SKM-1 treated with dmso at 0.1 percent for 144 hours (cell line): ENCODE data around the gene MMP2.

Experiments
- DNase-seq: peaks from one replicate; lab custom pipeline; 2025; ENCODE audit not compliant: unreplicated experiment; lab: John Stamatoyannopoulos, UW

MMP2 gene

DNA sequence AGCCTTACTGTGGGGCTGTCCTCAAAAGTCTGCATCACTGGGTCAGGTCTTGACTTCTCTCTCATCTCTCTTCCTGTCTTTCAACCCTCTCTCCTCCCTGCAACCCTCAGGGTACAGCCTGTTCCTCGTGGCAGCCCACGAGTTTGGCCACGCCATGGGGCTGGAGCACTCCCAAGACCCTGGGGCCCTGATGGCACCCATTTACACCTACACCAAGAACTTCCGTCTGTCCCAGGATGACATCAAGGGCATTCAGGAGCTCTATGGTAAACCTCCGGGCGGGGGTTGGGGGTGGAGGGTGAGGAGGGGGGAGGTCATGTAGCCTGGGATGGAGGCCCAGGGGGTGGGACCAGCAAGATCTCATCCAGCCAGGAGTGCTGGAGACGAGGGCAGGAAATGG lies 12.7 kb downstream of the MMP2 start:
- DNase-seq, result no peak

DNA sequence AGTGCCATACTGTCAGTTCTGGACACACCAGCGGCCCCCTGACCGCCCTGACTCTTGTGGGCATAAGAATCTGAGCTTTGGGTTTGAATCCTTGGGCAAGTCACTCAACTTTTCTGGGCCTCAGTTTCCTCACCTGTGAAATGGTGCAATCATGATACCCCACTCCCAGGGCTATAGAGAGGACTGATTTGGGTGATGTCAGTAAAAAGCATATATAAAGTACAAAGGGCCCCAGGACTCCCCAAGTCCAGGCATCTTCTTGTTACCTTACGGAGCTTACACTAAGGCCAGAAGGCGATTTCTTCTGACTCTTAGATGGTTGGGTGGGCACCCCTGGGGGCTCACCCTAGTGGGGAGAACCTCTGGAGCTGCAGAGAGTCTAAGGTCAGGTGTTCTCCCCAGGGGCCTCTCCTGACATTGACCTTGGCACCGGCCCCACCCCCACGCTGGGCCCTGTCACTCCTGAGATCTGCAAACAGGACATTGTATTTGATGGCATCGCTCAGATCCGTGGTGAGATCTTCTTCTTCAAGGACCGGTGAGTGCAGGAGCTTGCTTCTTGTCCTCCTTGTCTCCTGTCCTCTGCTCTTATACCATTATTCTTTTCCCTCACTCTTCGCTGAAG lies 13.9 kb downstream of the MMP2 start:
- DNase-seq, result no peak

DNA sequence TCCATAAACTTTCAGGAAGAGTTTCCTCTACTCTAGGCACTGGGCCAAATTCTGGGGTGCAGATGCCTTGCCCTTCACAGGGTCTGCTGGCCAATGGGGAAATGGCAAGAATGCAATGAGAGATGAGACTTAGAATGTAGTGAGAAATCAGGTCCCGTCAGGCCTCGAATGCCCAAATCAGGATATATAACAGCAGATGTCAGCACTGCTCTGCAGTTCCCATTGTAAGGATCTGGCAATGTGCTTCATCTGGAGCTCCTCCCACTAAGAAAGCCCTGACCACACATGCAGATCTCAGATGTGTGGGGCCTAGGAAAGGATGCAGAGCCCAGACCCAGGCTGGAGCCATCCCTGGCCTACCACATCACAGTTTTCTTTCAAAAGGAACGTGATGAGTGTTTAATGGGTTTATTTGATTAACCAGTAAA lies 16.0 kb downstream of the MMP2 start:
- DNase-seq, result no peak

DNA sequence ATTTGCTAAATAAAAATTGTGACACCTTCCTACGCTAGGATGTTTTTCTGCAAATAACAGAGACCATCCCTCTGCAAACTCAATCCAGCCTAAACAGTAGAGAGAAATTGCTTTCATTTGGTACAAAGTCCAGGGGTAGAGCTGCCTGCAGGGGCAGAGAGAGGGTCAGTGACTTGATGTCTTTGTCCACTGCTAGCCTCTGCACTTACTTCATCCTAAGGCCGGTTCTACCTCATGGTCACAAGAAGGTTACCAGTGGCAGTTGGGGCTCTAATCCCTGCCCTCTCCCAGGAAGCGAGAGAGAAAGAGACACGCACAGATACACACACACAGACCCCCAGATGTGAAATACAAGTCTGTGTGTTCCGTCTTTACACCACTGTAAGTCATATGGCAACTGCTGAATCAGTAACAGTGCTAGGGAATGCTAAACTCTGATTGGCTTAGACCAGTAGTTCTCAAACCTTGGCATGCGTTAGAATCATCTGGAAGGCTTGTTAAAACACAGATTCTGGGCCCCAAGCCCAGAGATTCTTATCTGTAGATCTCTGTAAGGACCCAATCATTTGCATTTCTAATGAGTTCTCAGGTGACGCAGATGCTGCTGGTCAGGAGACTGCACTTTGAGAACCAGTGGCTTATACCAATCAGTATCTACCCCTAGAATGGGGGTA lies 16.8 kb downstream of the MMP2 start:
- no peak for DNase-seq

DNA sequence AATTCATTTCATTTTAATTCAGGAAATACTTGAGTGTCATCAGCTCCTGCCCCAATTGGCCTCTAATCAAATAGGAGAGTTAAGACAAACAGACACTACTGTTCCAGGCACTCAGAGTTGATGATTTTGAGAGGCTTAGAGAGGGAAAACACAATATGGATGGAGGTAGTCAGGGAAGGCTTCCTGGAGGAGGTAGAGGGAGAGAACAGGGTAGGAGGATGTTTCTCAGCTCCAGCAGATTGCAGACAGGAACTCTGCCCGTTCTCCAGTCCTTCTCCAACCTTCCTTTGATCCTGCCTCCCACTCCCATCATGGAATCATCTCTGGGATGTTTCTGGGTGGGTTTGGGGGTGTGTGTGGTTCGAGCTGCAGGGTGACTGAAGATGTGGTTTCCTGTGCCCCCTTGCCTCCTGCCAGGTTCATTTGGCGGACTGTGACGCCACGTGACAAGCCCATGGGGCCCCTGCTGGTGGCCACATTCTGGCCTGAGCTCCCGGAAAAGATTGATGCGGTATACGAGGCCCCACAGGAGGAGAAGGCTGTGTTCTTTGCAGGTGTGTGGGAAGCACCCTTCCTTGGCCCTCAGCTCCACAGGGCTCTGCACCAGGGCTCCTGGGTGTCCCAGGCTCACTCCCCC lies 17.6 kb downstream of the MMP2 start:
- no peak for DNase-seq

DNA sequence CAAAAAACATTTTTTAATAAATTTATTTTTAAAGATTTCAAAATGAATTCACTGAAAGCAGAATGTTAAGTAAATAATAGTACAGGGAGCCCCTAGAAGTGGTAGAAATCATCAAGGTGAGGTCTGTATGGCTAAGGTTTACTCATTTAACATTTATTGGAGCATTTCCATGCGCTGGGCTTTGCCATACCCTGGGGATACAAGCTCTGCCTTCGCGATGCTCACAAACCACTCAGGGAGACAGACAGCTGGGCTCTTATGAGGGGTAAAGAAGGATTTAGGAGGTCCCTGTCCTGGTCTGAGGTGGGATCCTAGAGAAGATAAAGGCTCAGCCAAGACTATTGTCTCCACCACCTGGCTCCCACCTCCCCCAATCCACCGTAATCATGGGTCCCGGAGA lies 18.6 kb downstream of the MMP2 start:
- DNase-seq, result no peak

DNA sequence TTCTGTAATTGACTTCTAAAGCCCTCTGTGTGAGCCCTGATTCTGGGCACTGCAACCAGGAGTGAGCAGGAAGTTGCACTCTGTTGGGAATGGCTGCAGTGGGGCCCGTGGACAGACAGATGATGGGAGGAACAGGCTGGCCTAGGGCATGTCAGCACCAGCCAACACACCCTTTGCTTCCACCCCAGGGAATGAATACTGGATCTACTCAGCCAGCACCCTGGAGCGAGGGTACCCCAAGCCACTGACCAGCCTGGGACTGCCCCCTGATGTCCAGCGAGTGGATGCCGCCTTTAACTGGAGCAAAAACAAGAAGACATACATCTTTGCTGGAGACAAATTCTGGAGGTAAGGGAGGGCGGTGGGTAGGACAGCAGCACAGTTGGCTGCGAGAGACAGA lies 19.1 kb downstream of the MMP2 start:
- DNase-seq, result no peak

DNA sequence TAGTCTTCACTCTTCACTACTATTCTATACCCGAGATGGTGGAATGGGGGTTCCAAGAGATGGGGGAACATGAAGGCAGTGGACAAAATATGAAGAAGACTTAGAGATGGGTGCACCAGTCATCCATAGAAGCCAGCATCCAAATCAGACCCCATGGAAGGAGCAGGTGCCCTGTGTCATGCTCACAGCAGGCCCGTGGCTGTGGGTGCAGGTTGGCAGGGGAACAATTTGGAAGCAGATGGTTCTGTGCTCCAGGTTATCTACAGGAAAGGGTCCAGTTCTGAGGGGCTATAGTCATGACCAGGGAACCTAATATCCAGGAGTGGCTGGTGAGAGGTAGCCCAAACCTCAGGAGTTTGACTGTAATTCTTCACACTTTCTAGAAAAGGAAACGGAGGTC lies 20.3 kb downstream of the MMP2 start:
- no peak for DNase-seq

DNA sequence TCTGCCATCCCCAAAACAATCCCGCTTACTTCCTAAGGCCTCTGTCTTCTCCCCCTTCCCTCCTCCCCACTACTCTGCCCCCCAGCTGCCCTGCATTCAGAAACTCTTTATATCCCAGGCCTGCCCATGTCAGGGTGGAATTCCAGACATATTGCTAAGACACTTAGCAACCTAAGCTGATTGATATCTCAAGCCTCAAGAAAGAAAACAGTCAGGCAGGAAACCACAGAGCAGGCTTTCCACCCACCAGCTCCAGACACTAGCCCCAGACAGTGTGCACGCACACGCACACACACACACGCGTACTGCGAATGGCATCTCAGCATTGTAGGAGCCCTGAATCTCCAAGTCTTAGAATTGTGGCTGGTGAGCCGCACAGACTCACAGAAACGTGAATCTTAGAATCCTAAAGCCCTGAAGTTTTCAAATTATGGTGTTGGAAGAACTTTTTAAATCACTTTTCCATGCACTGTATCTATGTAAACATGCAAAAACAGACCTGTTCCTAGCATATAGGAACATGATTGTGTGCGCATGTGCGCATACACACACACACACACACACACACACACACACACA lies 21.0 kb downstream of the MMP2 start:
- DNase-seq, result no peak

DNA sequence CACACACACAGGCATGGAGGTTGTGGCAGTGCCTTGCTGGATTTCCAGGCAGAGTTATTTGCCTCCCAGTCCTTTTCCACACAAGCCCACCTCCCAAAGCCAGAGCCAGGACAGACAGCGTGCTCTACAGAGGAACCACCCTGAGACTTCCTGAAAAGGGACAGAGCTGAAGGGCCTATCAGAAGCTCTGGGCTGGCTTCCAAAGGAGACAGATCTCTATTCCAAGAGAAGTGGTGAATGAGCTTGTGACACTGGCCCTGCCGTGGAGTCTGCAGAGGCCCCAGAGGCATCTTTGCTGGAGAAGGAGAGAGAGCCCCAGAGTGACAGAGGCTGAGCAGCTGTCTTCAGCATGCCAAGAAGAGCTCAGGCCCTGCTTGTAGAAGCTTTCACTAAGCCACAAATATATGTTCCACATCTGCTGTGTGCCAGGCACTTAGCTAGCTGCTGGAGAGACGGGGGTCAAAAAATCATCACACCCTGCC lies 21.6 kb downstream of the MMP2 start:
- DNase-seq, result peak; percentile 14

DNA sequence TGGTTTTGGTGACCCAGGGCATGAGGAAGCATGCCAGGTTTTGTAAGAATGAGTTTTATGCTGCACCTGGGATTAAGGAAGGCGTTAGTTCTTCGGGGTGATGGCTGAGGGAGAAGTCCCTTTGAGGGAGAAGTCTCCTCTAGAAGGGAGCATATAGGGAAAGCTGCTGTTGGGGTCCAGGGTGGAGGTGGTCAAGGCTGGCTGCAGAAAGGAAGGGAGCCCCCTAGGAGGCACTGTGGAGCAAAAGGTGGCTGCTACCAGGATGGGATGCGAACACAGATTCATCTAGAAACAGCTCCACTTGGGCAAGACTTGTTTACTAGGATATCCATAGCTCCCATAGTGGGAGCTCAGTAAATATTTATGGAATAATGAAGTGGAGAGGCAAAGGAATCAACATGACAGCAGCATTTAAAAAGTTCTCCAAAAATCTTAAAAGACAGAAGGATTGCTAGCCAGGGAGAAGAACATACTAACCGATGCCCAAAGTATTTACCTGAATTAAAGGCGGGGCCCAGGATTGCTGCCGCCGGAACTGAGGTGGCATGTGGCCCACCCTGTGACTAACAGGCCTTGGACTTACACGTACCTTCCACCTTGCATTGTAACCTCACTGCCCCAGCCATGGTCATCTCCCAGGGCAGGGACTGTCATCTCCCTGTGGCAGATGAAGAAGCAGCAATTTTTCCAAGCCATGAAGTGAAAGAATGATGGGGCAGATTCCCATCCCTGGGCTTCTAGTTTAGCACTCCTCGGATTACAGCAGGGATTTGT lies 22.7 kb downstream of the MMP2 start:
- DNase-seq, result no peak

DNA sequence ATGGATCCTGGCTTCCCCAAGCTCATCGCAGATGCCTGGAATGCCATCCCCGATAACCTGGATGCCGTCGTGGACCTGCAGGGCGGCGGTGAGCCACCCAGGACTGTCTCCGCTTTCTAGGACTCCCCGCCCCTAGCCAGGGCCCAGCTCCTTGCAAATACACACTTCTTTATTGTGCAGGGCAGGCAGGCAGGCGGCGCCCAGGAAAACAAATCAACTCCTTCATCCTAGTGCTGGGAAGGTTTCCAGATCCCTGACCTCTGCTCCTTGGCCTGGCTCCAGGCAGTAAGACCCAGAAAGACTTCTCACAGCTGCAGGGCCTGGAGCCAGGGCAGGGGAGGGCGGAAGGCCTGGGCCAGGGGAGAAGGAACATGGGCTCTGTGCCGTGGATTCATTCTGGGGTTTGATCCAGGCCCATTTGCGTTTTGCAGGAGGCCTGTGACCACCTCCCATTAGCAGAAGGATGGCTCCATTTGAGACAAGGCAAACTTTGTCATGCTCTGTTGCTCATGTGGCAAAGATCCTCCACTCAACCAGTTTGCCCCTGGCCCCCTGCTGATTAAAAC lies 23.9 kb downstream of the MMP2 start:
- DNase-seq, result no peak

DNA sequence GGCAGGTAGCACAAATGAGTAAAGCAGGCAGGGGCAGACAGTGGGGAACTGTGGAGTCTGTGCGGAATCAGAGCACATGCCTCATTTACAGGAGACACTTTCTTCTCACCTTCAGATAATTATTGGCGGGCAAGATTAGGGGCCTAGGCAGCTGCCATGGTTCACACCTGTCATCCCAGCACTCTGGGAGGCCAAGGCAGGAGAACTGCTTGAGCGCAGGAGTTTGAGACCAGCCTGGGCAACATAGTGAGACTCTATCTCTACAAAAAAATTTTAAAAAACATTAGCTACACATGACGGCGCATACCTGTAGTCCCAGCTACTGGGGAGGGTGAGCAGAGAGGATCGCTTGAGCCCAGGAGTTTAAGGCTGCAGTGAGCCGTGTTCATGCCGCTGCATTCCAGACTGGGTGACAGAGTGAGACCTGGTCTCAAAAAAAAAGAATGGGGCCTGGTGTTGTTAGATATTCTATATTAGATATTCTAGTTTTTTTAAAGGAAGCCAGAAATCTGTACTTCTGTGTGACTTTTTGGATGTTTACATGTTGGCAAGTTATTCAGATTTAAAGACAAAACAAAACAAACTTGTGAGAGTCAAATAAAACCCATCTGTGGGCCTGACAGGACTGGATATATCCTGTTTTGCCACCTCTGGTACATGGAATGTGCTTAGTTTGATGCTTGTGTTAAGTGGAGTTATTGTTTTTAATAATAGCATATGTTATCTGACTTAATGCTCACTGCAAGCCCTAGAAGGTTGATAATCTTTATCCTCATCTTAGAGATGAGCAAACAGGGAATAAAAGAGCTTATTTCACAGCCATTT lies 24.9 kb downstream of the MMP2 start:
- DNase-seq, result no peak

DNA sequence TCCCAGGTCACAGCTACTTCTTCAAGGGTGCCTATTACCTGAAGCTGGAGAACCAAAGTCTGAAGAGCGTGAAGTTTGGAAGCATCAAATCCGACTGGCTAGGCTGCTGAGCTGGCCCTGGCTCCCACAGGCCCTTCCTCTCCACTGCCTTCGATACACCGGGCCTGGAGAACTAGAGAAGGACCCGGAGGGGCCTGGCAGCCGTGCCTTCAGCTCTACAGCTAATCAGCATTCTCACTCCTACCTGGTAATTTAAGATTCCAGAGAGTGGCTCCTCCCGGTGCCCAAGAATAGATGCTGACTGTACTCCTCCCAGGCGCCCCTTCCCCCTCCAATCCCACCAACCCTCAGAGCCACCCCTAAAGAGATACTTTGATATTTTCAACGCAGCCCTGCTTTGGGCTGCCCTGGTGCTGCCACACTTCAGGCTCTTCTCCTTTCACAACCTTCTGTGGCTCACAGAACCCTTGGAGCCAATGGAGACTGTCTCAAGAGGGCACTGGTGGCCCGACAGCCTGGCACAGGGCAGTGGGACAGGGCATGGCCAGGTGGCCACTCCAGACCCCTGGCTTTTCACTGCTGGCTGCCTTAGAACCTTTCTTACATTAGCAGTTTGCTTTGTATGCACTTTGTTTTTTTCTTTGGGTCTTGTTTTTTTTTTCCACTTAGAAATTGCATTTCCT lies 26.5 kb downstream of the MMP2 start:
- no peak for DNase-seq

DNA sequence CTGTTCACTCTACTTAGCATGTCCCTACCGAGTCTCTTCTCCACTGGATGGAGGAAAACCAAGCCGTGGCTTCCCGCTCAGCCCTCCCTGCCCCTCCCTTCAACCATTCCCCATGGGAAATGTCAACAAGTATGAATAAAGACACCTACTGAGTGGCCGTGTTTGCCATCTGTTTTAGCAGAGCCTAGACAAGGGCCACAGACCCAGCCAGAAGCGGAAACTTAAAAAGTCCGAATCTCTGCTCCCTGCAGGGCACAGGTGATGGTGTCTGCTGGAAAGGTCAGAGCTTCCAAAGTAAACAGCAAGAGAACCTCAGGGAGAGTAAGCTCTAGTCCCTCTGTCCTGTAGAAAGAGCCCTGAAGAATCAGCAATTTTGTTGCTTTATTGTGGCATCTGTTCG lies 27.1 kb downstream of the MMP2 start:
- no peak for DNase-seq

DNA sequence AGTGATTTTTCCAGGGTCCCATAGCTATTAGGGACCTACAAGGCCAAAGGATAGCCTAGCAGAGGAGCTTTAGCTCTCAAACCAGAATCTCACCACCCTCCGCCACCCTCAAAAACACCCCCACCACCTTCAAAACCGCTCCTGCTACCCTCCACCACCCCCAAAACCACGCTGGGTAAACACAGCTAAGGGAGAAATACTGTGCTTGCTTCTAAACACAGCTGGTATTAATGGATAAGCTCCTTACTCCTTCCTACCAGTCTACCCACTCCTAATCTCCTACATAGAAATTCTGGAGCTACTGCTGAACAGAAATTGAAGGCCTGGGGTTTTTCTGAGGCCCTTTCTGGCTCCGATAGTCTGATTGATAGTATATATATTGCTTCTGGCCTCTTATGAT lies 27.7 kb downstream of the MMP2 start:
- no peak for DNase-seq

DNA sequence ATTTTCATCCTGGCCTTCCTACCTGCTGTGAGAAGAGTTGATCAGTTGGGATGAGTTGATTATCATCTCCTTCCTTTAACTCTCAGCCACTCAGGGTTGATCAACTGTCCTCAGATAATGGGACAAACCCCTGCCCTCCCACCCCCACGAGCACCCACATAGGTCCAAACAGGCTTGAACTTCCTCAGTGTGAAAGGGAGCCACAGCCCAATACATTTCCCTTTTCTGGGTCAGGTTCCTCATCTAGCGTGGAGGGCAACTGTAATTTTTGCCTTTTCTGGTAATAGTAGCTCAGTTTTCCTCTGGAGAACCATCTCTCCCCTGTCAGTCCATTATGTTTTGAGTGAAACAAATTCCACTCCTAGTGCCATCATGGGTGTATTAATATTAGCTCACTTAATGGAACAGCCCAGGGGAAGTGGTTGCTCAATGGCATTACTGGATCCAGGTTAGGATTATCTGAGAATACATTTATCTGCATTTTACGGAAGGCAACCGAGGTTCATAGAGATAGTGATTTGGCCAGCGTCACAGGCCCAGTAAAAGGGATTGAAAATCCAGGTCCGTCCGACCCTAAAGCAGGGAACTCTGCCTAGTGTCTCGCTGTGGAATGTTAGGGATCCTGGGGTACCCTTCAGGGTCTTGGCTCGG lies 29.4 kb downstream of the MMP2 start:
- DNase-seq, result peak; percentile 46

DNA sequence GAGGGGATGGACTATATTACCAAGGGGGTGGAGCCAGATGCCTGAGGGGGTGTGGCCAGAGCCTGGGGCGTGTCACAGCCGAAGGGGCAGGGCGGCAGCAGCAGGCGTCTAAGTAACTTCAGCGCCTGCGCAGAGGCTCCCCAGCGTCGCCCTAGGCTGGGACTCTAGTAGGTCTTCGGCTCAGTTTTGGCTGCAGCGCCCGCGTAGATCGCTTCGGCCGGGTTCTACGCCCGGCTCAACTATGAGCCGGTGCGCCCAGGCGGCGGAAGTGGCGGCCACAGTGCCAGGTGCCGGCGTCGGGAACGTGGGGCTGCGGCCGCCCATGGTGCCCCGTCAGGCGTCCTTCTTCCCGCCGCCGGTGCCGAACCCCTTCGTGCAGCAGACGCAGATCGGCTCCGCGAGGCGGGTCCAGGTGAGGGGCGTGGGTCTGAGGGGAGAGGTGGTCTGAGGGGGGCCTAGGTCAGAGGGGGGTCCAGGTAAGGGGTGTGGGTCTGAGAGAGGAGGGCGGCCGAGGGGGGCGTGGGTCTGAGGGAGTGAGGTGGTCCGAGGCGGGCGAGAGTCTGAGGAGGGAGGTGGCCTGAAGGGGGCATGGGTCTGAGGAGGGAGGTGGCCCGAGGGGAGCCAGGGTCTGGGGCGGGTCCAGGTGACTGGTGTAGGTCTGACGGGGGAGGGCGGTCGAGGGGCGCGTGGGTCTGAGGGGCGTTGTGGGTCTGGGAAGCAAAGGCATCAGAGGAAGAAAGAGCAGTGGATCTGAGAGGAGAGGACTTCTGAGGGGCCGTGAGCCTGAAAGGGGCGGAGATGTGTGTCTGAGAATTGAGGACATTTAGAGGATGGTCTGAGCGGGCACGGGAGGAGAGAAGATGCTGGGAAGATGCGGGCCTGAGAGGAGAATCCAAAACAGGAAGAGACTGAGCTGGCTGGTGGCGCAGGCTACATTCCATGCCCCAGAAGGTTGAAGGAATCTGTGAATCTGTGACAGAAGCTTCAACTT lies 30.2 kb downstream of the MMP2 start, which contains the start of gene LPCAT2:
Gene LPCAT2, plus strand, starts transcription at position 132 of the 991 bp plus-strand sequence. Its CDS starts 110 bp downstream, at position 242.
- peak; percentile 85 for DNase-seq
